ENCODE measurements around the gene IL20.
A peak's percentile ranks its signal among the peaks of the same experiment; 100 is the strongest.

DNA sequence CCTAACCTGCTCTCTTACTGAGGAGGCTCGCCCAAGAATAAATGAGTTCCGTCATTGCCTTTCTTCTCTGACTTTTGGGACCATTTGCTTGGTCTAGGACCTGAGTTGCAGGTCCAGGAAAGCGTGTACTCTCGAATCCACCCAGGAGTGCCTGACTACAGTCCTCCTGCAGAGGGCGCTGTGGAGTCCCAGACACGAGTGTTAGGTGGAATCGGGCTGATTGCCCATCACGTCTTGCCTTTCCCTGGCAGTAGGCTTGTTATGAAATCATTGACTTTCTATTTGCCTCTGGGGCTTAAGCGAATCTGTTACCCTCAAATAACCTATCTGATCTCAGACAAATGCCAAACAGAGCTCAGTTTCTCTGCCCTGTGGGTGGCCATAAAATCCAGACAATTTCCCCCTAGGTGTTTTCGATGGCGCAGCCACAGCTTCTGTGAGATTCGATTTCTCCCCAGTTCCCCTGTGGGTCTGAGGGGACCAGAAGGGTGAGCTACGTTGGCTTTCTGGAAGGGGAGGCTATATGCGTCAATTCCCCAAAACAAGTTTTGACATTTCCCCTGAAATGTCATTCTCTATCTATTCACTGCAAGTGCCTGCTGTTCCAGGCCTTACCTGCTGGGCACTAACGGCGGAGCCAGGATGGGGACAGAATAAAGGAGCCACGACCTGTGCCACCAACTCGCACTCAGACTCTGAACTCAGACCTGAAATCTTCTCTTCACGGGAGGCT, at the start of gene IL20:
- TF ChIP-seq, protein P1, sequence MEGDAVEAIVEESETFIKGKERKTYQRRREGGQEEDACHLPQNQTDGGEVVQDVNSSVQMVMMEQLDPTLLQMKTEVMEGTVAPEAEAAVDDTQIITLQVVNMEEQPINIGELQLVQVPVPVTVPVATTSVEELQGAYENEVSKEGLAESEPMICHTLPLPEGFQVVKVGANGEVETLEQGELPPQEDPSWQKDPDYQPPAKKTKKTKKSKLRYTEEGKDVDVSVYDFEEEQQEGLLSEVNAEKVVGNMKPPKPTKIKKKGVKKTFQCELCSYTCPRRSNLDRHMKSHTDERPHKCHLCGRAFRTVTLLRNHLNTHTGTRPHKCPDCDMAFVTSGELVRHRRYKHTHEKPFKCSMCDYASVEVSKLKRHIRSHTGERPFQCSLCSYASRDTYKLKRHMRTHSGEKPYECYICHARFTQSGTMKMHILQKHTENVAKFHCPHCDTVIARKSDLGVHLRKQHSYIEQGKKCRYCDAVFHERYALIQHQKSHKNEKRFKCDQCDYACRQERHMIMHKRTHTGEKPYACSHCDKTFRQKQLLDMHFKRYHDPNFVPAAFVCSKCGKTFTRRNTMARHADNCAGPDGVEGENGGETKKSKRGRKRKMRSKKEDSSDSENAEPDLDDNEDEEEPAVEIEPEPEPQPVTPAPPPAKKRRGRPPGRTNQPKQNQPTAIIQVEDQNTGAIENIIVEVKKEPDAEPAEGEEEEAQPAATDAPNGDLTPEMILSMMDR (optimal IDR thresholded peaks at IDR 0.05 in 1 of 3, IDR thresholded peaks at IDR 0.05 in 1 of 3, conservative IDR thresholded peaks at IDR 0.05 in 1 of 3; ENCODE audit: extremely low read depth in 1 of 3, insufficient read depth in 2 of 3, low read length in 3 of 3), result peak; percentile 98 to 99 (median 98)
- no peak for TF ChIP-seq EZH2 (IDR thresholded peaks at IDR 0.05; ENCODE audit: low read length)

Measured in keratinocyte (primary cell).